Liver (tissue), 9 donors: ENCODE data around the gene RPLP2. TPM values are rescaled to one million over a fixed set of nuclear protein-coding genes. Genes with fewer than 3 reads are reported as not detected.

ENCODE experiments used
- DNase-seq: peaks from one replicate; pipeline ENCODE4 v3.0.0-alpha.2; 2017; ENCODE audit warnings: low spot score
- H3K27ac ChIP-seq, 2 donors: one replicate each; pipeline ENCODE4 v1.7.0; 2013; ENCODE audit warnings: inconsistent platforms in 2 of 2, low read length in 2 of 2, control low read depth in 1 of 2, low read depth in 1 of 2, mild to moderate bottlenecking in 1 of 2
- H3K27me3 ChIP-seq, 4 donors: one replicate each; pipeline versions ENCODE4 v1.6.1 to v1.7.0; 2013; ENCODE audit warnings: low read length in 3 of 4, inconsistent platforms in 1 of 4, mild to moderate bottlenecking in 1 of 4, moderate library complexity in 1 of 4; ENCODE audit not compliant: control insufficient read depth in 4 of 4, insufficient read depth in 4 of 4
- H3K36me3 ChIP-seq, 4 donors: one replicate each; pipeline versions ENCODE4 v1.6.1 to v1.7.0; 2013; ENCODE audit warnings: low read length in 3 of 4, mild to moderate bottlenecking in 3 of 4, low read depth in 1 of 4, moderate library complexity in 1 of 4; ENCODE audit not compliant: control insufficient read depth in 4 of 4, insufficient read depth in 3 of 4
- H3K4me1 ChIP-seq, 4 donors: one replicate each; pipeline versions ENCODE4 v1.6.1 to v1.7.0; 2013; ENCODE audit warnings: low read length in 3 of 4, mild to moderate bottlenecking in 3 of 4, moderate library complexity in 1 of 4; ENCODE audit not compliant: control insufficient read depth in 4 of 4, insufficient read depth in 4 of 4
- H3K4me3 ChIP-seq, 3 donors: one replicate each; pipeline versions ENCODE4 v1.6.1 to v1.7.0; 2013; ENCODE audit warnings: low read length in 3 of 3, control low read depth in 1 of 3, low read depth in 1 of 3, mild to moderate bottlenecking in 1 of 3
- H3K9ac ChIP-seq, 2 donors: one replicate each; pipeline ENCODE4 v1.7.0; 2013; ENCODE audit warnings: low read length in 2 of 2, mild to moderate bottlenecking in 2 of 2, moderate library complexity in 2 of 2, control low read depth in 1 of 2, low read depth in 1 of 2
- H3K9me3 ChIP-seq, 4 donors: one replicate each; pipeline versions ENCODE4 v1.6.1 to v1.7.0; 2013; ENCODE audit warnings: low read length in 3 of 4; ENCODE audit not compliant: control insufficient read depth in 4 of 4
- EGR1 ChIP-seq, 2 donors: IDR thresholded peaks; 2 replicates each; pipeline ENCODE4 v1.6.1; 2016 to 2018; ENCODE audit warnings: antibody characterized with exemption in 2 of 2, low read depth in 2 of 2
- FOXA1 ChIP-seq: IDR thresholded peaks from 2 replicates; pipeline ENCODE4 v1.6.1; 2016; ENCODE audit warnings: antibody characterized with exemption
- FOXA2 ChIP-seq: IDR thresholded peaks from 2 replicates; pipeline ENCODE4 v1.6.1; 2016; ENCODE audit warnings: antibody characterized with exemption
- GABPA ChIP-seq, 2 donors: IDR thresholded peaks in 1 of 2; conservative IDR thresholded peaks in 1 of 2; 2 replicates each; pipeline ENCODE4 v1.6.1; 2016; ENCODE audit warnings: antibody characterized with exemption in 2 of 2, mild to moderate bottlenecking in 1 of 2, moderate library complexity in 1 of 2
- HNF4A ChIP-seq, 2 donors: conservative IDR thresholded peaks; 2 replicates each; pipeline ENCODE4 v1.6.1; 2016; ENCODE audit warnings: antibody characterized with exemption in 2 of 2, mild to moderate bottlenecking in 2 of 2
- HNF4G ChIP-seq: IDR thresholded peaks from 2 replicates; pipeline ENCODE4 v1.6.1; 2016; ENCODE audit warnings: antibody characterized with exemption
- JUND ChIP-seq, 2 donors: IDR thresholded peaks; 2 replicates each; pipeline ENCODE4 v1.6.1; 2016; ENCODE audit warnings: antibody characterized with exemption in 2 of 2
- NR2F2 ChIP-seq: IDR thresholded peaks from 2 replicates; pipeline ENCODE4 v1.6.1; 2016; ENCODE audit warnings: antibody characterized with exemption
- RAD21 ChIP-seq, 2 donors: IDR thresholded peaks; 2 replicates each; pipeline ENCODE4 v1.6.1; 2016; ENCODE audit warnings: antibody characterized with exemption in 2 of 2, mild to moderate bottlenecking in 2 of 2
- RXRA ChIP-seq, 2 donors: IDR thresholded peaks; 2 replicates each; pipeline ENCODE4 v1.6.1; 2017 to 2018; ENCODE audit warnings: antibody characterized with exemption in 2 of 2, mild to moderate bottlenecking in 1 of 2
- SP1 ChIP-seq: IDR thresholded peaks from 2 replicates; pipeline ENCODE4 v1.6.1; 2018; ENCODE audit warnings: antibody characterized with exemption, mild to moderate bottlenecking
- TAF1 ChIP-seq: conservative IDR thresholded peaks from 2 replicates; pipeline ENCODE4 v1.6.1; 2016; ENCODE audit warnings: antibody characterized with exemption, mild to moderate bottlenecking
- YY1 ChIP-seq: IDR thresholded peaks from 2 replicates; pipeline ENCODE4 v1.6.1; 2016; ENCODE audit warnings: antibody characterized with exemption, mild to moderate bottlenecking
- ZBTB33 ChIP-seq: IDR thresholded peaks from 2 replicates; pipeline ENCODE4 v1.6.1; 2016; ENCODE audit warnings: antibody characterized with exemption
- WGBS: extraction: QIAGEN DNeasy Blood & Tissue Kit; methylation state at CpG from one replicate; pipeline ENCODE4 v1.1.7; 2013; 5-methylcytosine and 5-hydroxymethylcytosine counted together
- polyA plus RNA-seq, 2 donors: library from polyadenylated mRNA; stranded (reverse) in 1 of 2; unstranded in 1 of 2; fragments of 200-250 nt in 1 of 2; fragments of >200 nt in 1 of 2; fragmentation: Nextera tagmentation in 1 of 2; extraction: Ambion mirVana in 1 of 2; gene quantifications; one replicate each; pipeline versions ENCODE4 v1.2.1 to v1.2.3, GENCODE V29; 2013 to 2015
- total RNA-seq, 2 donors: library from RNA; depleted of rRNA; stranded (reverse); fragments of >200 nt; gene quantifications; one replicate each; pipeline ENCODE4 v1.2.3, GENCODE V29; 2014
- TF ChIP-seq, protein P1 (sequence below): IDR thresholded peaks from 2 replicates; pipeline ENCODE4 v1.6.1; 2016; ENCODE audit warnings: antibody characterized with exemption, mild to moderate bottlenecking
- TF ChIP-seq, protein P2 (sequence below): IDR thresholded peaks from 2 replicates; pipeline ENCODE4 v1.6.1; 2016; ENCODE audit warnings: antibody characterized with exemption
- TF ChIP-seq, protein P3 (sequence below): IDR thresholded peaks from 2 replicates; pipeline ENCODE4 v1.6.1; 2016; ENCODE audit warnings: antibody characterized with exemption
- TF ChIP-seq, protein P4 (sequence below): fragments of 150-350 bp; IDR thresholded peaks from 2 replicates; pipeline ENCODE4 v1.5.1; 2017; ENCODE audit warnings: improper control_type of control experiment, low read depth, low read length; ENCODE audit not compliant: missing input control
- donor health status: healthy.
- donor health status: healthy.
- donor health status: healthy.
- donor health status: healthy.
- donor health status: healthy.

The RPLP2 gene
- total and polyA plus RNA-seq, 4 donors = 59.8 to 476 (median 285) TPM

DNA sequence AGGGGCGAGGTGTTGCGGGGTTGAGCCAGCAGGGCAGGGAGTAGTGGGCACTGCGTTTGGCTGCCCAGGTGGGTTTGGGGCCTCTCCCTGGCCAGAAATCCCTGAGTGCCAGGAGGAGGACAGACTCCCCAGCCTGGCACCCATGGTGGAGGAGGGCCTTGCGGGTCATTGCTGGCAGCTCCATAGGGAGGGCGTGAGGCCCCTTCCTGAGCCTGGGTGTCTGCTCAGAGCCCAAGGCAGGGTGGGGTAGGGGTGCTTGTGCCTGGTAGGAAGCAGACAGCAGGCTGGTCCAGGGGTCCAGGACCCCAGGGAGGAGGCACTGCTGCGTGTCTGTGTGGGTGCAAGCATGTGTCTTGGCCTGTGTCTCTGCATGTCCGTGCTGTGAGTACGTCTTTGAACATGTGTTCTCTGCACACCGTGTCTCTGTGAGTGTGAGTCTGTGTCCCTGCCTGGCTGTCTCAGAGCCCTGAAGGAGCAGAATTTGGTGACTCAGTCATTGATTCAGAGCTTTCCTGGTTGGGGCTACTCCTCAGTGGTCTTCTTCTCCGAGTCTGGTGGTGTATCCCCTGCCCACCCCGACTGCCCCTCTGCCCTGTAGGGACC is 36.8 kb downstream of the RPLP2 start:
- peaks cover 0 to 3% (median 0%) of the 10 kb centered on the region in 4 donors for H3K27me3 ChIP-seq
- no peak for TF ChIP-seq ZBTB33
- no peak for TF ChIP-seq EGR1 (IDR thresholded peaks at IDR 0.05; ENCODE audit: low read depth in 2 of 2)
- TF ChIP-seq HNF4A (conservative IDR thresholded peaks at IDR 0.05) = no peak
- TF ChIP-seq, protein P1, sequence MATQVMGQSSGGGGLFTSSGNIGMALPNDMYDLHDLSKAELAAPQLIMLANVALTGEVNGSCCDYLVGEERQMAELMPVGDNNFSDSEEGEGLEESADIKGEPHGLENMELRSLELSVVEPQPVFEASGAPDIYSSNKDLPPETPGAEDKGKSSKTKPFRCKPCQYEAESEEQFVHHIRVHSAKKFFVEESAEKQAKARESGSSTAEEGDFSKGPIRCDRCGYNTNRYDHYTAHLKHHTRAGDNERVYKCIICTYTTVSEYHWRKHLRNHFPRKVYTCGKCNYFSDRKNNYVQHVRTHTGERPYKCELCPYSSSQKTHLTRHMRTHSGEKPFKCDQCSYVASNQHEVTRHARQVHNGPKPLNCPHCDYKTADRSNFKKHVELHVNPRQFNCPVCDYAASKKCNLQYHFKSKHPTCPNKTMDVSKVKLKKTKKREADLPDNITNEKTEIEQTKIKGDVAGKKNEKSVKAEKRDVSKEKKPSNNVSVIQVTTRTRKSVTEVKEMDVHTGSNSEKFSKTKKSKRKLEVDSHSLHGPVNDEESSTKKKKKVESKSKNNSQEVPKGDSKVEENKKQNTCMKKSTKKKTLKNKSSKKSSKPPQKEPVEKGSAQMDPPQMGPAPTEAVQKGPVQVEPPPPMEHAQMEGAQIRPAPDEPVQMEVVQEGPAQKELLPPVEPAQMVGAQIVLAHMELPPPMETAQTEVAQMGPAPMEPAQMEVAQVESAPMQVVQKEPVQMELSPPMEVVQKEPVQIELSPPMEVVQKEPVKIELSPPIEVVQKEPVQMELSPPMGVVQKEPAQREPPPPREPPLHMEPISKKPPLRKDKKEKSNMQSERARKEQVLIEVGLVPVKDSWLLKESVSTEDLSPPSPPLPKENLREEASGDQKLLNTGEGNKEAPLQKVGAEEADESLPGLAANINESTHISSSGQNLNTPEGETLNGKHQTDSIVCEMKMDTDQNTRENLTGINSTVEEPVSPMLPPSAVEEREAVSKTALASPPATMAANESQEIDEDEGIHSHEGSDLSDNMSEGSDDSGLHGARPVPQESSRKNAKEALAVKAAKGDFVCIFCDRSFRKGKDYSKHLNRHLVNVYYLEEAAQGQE = no peak
- TF ChIP-seq HNF4G = no peak
- TF ChIP-seq, protein P2, sequence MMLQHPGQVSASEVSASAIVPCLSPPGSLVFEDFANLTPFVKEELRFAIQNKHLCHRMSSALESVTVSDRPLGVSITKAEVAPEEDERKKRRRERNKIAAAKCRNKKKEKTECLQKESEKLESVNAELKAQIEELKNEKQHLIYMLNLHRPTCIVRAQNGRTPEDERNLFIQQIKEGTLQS = no peak
- TF ChIP-seq TAF1 = no peak
- TF ChIP-seq JUND (IDR thresholded peaks at IDR 0.05) = no peak
- TF ChIP-seq NR2F2 = no peak
- no peak for TF ChIP-seq RAD21 (IDR thresholded peaks at IDR 0.05)
- TF ChIP-seq GABPA (IDR thresholded peaks at IDR 0.05 in 1 of 2, conservative IDR thresholded peaks at IDR 0.05 in 1 of 2) = no peak
- no peak for TF ChIP-seq YY1
- TF ChIP-seq RXRA (IDR thresholded peaks at IDR 0.05) = no peak
- TF ChIP-seq SP1 = no peak
- no peak for TF ChIP-seq FOXA1
- TF ChIP-seq, protein P3, sequence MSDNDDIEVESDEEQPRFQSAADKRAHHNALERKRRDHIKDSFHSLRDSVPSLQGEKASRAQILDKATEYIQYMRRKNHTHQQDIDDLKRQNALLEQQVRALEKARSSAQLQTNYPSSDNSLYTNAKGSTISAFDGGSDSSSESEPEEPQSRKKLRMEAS = no peak
- TF ChIP-seq FOXA2 = no peak
- TF ChIP-seq, protein P4, sequence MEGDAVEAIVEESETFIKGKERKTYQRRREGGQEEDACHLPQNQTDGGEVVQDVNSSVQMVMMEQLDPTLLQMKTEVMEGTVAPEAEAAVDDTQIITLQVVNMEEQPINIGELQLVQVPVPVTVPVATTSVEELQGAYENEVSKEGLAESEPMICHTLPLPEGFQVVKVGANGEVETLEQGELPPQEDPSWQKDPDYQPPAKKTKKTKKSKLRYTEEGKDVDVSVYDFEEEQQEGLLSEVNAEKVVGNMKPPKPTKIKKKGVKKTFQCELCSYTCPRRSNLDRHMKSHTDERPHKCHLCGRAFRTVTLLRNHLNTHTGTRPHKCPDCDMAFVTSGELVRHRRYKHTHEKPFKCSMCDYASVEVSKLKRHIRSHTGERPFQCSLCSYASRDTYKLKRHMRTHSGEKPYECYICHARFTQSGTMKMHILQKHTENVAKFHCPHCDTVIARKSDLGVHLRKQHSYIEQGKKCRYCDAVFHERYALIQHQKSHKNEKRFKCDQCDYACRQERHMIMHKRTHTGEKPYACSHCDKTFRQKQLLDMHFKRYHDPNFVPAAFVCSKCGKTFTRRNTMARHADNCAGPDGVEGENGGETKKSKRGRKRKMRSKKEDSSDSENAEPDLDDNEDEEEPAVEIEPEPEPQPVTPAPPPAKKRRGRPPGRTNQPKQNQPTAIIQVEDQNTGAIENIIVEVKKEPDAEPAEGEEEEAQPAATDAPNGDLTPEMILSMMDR = no peak
- H3K9ac ChIP-seq = no peak overlapping the region
- no peak for DNase-seq
- no peaks in the 10 kb centered on the region for H3K9me3 ChIP-seq
- H3K4me3 ChIP-seq = no peak overlapping the region
- 78% methylated on average over 11 of the region's 11 CpGs for WGBS
- H3K27ac ChIP-seq = no peak overlapping the region
- H3K36me3 ChIP-seq = no peaks in the 10 kb centered on the region
- H3K4me1 ChIP-seq = peaks cover 16 to 45% (median 25%) of the 10 kb centered on the region in 4 donors
